ENCODE measurements around the gene CRYBG3.

DNA sequence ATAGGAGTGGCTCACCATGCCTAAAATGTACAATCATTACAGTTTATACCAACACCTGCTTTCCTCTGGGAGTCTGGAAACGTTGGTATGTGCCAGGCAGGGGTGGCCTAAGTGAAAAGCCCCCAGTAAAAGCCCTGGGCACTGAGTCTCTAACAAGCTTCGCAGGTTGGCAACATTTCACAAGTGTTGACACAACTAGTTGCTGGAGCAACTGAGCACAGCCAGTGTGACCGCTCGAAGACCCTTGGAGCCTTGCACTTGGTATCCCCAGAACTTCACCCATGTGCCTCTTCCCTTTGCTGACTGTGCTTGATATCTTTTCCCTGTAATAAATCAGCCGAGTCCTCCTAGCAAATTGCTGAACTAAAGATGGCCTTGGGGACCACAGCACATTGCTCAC, 147.7 kb downstream of the CRYBG3 start:
- TF ChIP-seq TAF1 (IDR thresholded peaks at IDR 0.05; ENCODE audit: borderline replicate concordance, insufficient read depth, low read length) (no peak), SIN3A (IDR thresholded peaks at IDR 0.05; ENCODE audit: borderline replicate concordance, insufficient read depth, low read length) (no peak)
